Smooth muscle cell (in vitro differentiated cells): Measurements from ENCODE around the gene DPYSL4. TPM values are rescaled to one million over a fixed set of nuclear protein-coding genes. Genes with fewer than 3 reads are reported as not detected.
A peak's percentile ranks its signal among the peaks of the same experiment; 100 is the strongest.

Experiments used
- DNase-seq: peaks from one replicate; lab custom pipeline; 2025; ENCODE audit not compliant: unreplicated experiment; lab: John Stamatoyannopoulos, UW
- H2AFZ ChIP-seq: fragments of 200-600 bp; sonication (generic); 2 replicates; pipeline ENCODE4 v1.6.0; 2016; ENCODE audit warnings: antibody characterized with exemption, low read depth, mild to moderate bottlenecking
- H3F3A ChIP-seq: fragments of 200-600 bp; sonication (generic); 2 replicates; pipeline ENCODE4 v1.6.0; 2017; ENCODE audit warnings: antibody characterized with exemption, low read depth
- H3K27ac ChIP-seq: fragments of 200-600 bp; sonication (generic); 2 replicates; pipeline ENCODE4 v1.5.1; 2016; ENCODE audit warnings: low read depth, mild to moderate bottlenecking
- H3K27me3 ChIP-seq: fragments of 200-600 bp; sonication (generic); 2 replicates; pipeline ENCODE4 v1.6.1; 2016; ENCODE audit warnings: low read depth, mild to moderate bottlenecking
- H3K36me3 ChIP-seq: fragments of 200-600 bp; sonication (generic); 2 replicates; pipeline ENCODE4 v1.5.1; 2016; ENCODE audit warnings: low read depth
- H3K4me1 ChIP-seq: fragments of 200-600 bp; sonication (generic); 2 replicates; pipeline ENCODE4 v1.5.1; 2016; ENCODE audit warnings: low read depth
- H3K4me2 ChIP-seq: fragments of 200-600 bp; sonication (generic); 2 replicates; pipeline ENCODE4 v1.6.0; 2016; ENCODE audit warnings: mild to moderate bottlenecking
- H3K4me3 ChIP-seq: fragments of 200-600 bp; sonication (generic); 2 replicates; pipeline ENCODE4 v1.5.1; 2016; ENCODE audit warnings: mild to moderate bottlenecking
- H3K79me2 ChIP-seq: fragments of 200-600 bp; sonication (generic); 2 replicates; pipeline ENCODE4 v1.6.0; 2016; ENCODE audit warnings: low read depth, mild to moderate bottlenecking
- H3K9ac ChIP-seq: fragments of 200-600 bp; sonication (generic); 2 replicates; pipeline ENCODE4 v1.6.0; 2016; ENCODE audit warnings: low read depth
- H3K9me3 ChIP-seq: fragments of 200-600 bp; sonication (generic); replicated peaks from 2 replicates; pipeline ENCODE4 v1.5.1; 2016; ENCODE audit warnings: low read depth
- H4K20me1 ChIP-seq: fragments of 200-600 bp; sonication (generic); 2 replicates; pipeline ENCODE4 v1.6.0; 2016; ENCODE audit warnings: low read depth
- WGBS: methylation state at CpG from one replicate; pipeline ENCODE4 v1.1.7; 2016; ENCODE audit warnings: low lambda C conversion rate; 5-methylcytosine and 5-hydroxymethylcytosine counted together
- polyA plus RNA-seq: library from polyadenylated mRNA; unstranded; fragments of >200 nt; fragmentation: Nextera tagmentation; extraction: Ambion mirVana; gene quantifications from 2 replicates; pipeline ENCODE4 v1.2.1, GENCODE V29; 2016
- total RNA-seq: library from RNA; depleted of rRNA; stranded (reverse); fragments of >200 nt; gene quantifications from 2 replicates; pipeline ENCODE4 v1.2.3, GENCODE V29; 2014
- TF ChIP-seq, protein P1 (sequence below): fragments of 200-600 bp; sonication (generic); IDR thresholded peaks from 2 replicates; pipeline ENCODE4 v1.5.1; 2017; ENCODE audit warnings: borderline replicate concordance, mild to moderate bottlenecking, antibody characterized with exemption; ENCODE audit not compliant: insufficient read depth, poor library complexity, severe bottlenecking

The DPYSL4 gene
- 7.4 and 7.6 TPM in 2 replicates for total RNA-seq
- 6.0 and 8.2 TPM in 2 replicates for polyA plus RNA-seq

DNA sequence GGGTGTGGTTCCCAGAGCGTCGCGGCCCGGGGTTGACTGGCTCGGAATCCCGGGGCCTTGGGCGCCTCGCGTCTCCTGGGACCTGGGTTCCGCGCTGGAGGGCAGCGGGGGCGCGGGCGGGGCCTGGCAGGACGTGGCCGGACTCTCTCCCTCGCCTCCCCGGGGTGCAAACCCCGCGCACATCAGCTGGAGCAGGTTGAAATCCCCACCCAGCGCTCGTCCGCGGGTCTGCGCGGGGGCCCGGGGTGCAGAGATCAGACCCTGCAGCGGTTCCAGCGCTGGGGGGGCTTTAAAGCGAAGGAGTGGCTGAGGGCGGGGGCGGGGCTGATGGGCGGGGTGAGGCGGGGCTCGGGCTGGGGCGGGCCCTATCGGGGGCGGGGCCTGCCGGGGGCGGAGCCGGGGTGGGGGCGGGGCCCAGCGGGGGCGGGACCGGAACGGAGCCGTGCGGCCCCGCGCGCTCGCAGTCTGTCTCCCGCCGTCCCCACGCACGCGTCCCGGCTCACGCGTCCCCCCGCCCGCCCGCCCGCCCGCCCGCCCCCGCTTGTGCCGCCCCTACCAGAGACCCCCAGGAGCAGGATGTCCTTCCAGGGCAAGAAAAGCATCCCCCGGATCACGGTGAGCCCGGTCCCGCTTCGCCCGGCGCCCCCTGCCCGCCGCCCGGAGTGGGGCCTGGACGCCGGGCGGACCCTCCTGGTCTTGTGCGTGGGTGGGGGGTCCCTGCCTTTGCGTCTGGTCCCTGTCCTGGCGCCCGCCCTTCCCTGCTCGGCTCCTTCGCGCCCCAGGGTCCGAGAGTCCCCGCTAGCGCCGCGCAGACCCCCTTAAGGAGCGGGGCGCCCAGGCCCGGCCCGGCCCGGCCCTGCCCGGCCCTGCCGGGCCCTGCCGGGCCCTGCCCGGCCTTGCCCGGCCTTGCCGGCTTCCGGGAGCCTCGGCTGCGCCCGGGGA, at the start of gene DPYSL4:
Gene DPYSL4, plus strand, starts transcription at position 461 of the 942 bp plus-strand sequence. Its CDS starts 116 bp downstream, at position 577.
- peak within 1 kb of the TSS; percentile 93 for H3K4me2 ChIP-seq

DNA sequence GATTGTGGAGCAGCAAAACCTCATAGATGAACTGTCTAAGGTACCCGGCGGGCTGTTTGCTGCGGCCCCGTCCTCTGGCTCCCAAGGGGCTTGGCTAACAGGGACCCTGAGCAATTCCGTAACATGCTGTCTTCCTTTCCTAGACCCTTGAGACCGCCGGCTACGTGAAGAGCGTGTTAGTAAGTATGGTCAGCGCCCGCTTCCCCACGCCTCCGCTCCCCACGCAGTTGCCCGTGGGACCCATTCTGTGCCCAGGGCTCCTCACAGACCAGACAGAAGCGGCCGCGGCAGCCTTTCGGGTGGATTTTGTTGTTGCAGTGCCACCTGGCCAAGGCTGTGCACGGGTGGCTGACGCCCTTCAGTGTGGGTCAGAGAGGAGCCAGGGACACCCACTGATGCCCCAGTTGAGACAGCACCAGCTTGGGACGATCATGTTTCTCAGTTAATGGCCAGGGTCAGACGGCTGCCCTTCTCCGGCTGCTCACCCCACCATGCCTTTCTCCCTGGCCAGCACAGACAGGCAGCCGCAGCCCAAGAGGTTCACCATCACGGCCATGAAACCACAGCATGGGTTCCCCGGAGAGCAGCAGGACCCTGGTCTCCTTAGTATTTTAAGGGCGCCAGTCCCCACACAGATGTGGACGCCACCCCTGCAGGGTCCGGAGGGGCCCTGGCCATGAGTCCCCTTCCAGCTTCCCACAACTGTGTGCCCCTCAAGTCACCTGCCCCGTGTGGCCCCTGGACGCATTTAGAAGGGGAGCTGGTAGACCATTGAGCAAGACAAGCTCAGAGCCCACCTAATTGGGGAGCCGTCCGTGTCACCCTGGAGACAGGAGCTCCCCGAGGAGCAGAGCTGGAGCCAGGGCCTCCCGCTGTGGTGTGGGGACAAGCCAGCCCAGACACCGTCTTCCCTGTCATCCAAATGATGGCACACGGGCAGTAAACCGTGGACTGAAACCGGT, 49.4 kb upstream of the DPYSL4 start:
- Histone ChIP-seq H3K27ac (no peak overlapping the region), H3K4me3 (no peak overlapping the region), H3K27me3 (no peaks in the 10 kb centered on the region), H3K36me3 (no peaks in the 10 kb centered on the region), H3K9ac (no peak overlapping the region), H4K20me1 (no peaks in the 10 kb centered on the region), H3K4me1 (no peaks in the 10 kb centered on the region), H3F3A (no peaks in the 10 kb centered on the region), H3K9me3 (no peaks in the 10 kb centered on the region), H2AFZ (no peak overlapping the region), H3K4me2 (no peak overlapping the region), H3K79me2 (no peaks in the 10 kb centered on the region)
- no peak for DNase-seq
- TF ChIP-seq, protein P1, sequence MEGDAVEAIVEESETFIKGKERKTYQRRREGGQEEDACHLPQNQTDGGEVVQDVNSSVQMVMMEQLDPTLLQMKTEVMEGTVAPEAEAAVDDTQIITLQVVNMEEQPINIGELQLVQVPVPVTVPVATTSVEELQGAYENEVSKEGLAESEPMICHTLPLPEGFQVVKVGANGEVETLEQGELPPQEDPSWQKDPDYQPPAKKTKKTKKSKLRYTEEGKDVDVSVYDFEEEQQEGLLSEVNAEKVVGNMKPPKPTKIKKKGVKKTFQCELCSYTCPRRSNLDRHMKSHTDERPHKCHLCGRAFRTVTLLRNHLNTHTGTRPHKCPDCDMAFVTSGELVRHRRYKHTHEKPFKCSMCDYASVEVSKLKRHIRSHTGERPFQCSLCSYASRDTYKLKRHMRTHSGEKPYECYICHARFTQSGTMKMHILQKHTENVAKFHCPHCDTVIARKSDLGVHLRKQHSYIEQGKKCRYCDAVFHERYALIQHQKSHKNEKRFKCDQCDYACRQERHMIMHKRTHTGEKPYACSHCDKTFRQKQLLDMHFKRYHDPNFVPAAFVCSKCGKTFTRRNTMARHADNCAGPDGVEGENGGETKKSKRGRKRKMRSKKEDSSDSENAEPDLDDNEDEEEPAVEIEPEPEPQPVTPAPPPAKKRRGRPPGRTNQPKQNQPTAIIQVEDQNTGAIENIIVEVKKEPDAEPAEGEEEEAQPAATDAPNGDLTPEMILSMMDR: no peak
- WGBS: 94% methylated on average over 40 of the region's 40 CpGs

More for the DNA sequence above, at the start of gene DPYSL4:
- Histone ChIP-seq H3K4me1 (peaks cover 14% of the 10 kb centered on the region), H3F3A (no peaks in the 10 kb centered on the region), H3K27me3 (peaks cover 73% of the 10 kb centered on the region), H3K36me3 (no peaks in the 10 kb centered on the region), H3K4me3 (peak within 1 kb of the TSS; percentile 62), H3K9ac (peak within 1 kb of the TSS; percentile 34), H3K27ac (no peak within 1 kb of the TSS), H3K79me2 (no peaks in the 10 kb centered on the region), H3K9me3 (no peaks in the 10 kb centered on the region), H4K20me1 (peaks cover 41% of the 10 kb centered on the region), H2AFZ (no peak within 1 kb of the TSS)
- peak; percentile 18 for DNase-seq
- WGBS: 2% methylated on average over 53 of the region's 109 CpGs
- TF ChIP-seq, protein P1: no peak

- no peak overlapping the region for H2AFZ ChIP-seq
- no peaks in the 10 kb centered on the region for H3K27me3 ChIP-seq
- WGBS: 96% methylated on average over 36 of the region's 40 CpGs
- H3K36me3 ChIP-seq: no peaks in the 10 kb centered on the region
- TF ChIP-seq, protein P1: no peak
- no peak overlapping the region for H3K27ac ChIP-seq
- H3K79me2 ChIP-seq: no peaks in the 10 kb centered on the region
- DNase-seq: no peak
- H3K9ac ChIP-seq: no peak overlapping the region
- no peak overlapping the region for H3K4me2 ChIP-seq
- H3K4me3 ChIP-seq: no peak overlapping the region
- H3F3A ChIP-seq: no peaks in the 10 kb centered on the region
- no peaks in the 10 kb centered on the region for H3K9me3 ChIP-seq
- no peaks in the 10 kb centered on the region for H4K20me1 ChIP-seq
- H3K4me1 ChIP-seq: no peaks in the 10 kb centered on the region
These were observed 48.6 kb upstream of the DPYSL4 start for GRCh38 chr10:132138133-132138532.
